Measurements from ENCODE around the gene RGS10.
"Not testable (repeated sequence)": the region's sequence is repeated elsewhere in the genome, so short reads cannot be mapped to it uniquely, and the experiment has no call there.

The RGS10 gene

DNA sequence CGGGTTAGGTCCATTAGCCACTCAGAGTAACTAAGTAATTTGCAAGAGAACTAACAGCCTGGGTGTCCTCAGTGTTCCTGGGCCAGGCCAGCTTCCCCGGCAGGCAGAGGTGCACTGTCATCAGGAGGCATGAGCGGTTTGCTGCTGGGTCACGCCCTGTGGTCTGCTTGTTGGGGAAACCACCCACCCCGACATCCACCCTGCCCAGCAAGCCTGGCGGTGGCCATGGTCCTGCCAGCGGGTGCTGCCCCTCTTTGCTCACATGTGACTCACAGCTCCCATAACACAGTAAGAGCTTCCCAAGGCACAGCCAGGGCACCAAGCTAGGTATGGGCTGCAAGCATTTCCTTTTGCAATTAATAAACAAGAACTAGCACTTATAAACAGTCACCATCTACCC is 75.9 kb downstream of the RGS10 start:
- H3K4me1 ChIP-seq (ENCODE audit: control extremely low read depth in 1 of 4, control insufficient read depth in 4 of 4, insufficient read depth in 4 of 4, low read length in 3 of 4): peaks cover 0 to 4% (median 3%) of the 10 kb centered on the region in 4 experiments
- H3K27ac ChIP-seq (ENCODE audit: insufficient read depth in 1 of 2, low read depth in 1 of 2, low read length in 2 of 2, poor library complexity in 1 of 2, severe bottlenecking in 2 of 2): no peak overlapping the region
- WGBS (ENCODE audit: insufficient coverage): 72% methylated on average over 6 of the region's 7 CpGs
- CTCF ChIA-PET: interaction anchor here (1.0 to 1.2 kb wide), 3 partner anchors 23 to 260 kb away, joined by 3 read pairs; no protein-coding TSS in a partner anchor
- peaks cover 0 to 6% (median 0%) of the 10 kb centered on the region in 5 experiments for H3K9me3 ChIP-seq (ENCODE audit: control extremely low read depth in 1 of 5, control insufficient read depth in 4 of 5, insufficient read depth in 2 of 5, low read depth in 1 of 5, low read length in 4 of 5)
- H3K27me3 ChIP-seq (replicated peaks in 2 of 5; ENCODE audit: control insufficient read depth in 4 of 5, insufficient read depth in 5 of 5, low read length in 4 of 5): no peaks in the 10 kb centered on the region
- POLR2A ChIA-PET: no interaction called here
- peak in 2 of 3 donors; percentile 68 to 77 for DNase-seq
- no peaks in the 10 kb centered on the region for H3K36me3 ChIP-seq (ENCODE audit: control insufficient read depth in 4 of 4, insufficient read depth in 4 of 4, low read length in 3 of 4)
- H3K4me3 ChIP-seq (ENCODE audit: control insufficient read depth in 1 of 7, extremely low read depth in 1 of 7, insufficient read depth in 4 of 7, low read depth in 2 of 7, low read length in 6 of 7): no peak overlapping the region

DNA sequence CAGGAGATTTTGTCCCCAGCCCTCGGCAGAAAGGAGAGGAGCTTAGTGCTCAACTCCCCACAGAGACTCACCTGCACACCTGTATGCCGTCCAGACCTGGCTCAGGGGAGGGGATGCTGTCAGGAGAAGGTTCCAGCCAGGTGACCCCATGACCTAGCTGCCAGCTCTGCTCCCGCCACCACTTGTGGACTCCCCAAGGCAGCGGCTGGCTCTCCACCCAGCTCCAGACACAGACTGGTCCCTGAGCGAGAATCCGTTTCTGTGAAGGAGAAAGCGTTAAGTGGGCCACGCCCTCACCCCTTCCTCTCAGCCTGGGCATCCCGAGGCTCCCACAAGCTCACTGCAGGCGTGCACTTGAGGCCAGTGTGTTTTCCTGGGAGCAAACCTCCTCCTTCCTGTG is 76.4 kb downstream of the RGS10 start:
- Histone ChIP-seq H3K36me3 (ENCODE audit: control insufficient read depth in 4 of 4, insufficient read depth in 4 of 4, low read length in 3 of 4) (no peaks in the 10 kb centered on the region), H3K4me1 (ENCODE audit: control extremely low read depth in 1 of 4, control insufficient read depth in 4 of 4, insufficient read depth in 4 of 4, low read length in 3 of 4) (peaks cover 0 to 4% (median 3%) of the 10 kb centered on the region in 4 experiments), H3K9me3 (ENCODE audit: control extremely low read depth in 1 of 5, control insufficient read depth in 4 of 5, insufficient read depth in 2 of 5, low read depth in 1 of 5, low read length in 4 of 5) (peaks cover 0 to 6% (median 0%) of the 10 kb centered on the region in 5 experiments), H3K27ac (ENCODE audit: insufficient read depth in 1 of 2, low read depth in 1 of 2, low read length in 2 of 2, poor library complexity in 1 of 2, severe bottlenecking in 2 of 2) (no peak overlapping the region), H3K4me3 (ENCODE audit: control insufficient read depth in 1 of 7, extremely low read depth in 1 of 7, insufficient read depth in 4 of 7, low read depth in 2 of 7, low read length in 6 of 7) (no peak overlapping the region), H3K27me3 (replicated peaks in 2 of 5; ENCODE audit: control insufficient read depth in 4 of 5, insufficient read depth in 5 of 5, low read length in 4 of 5) (peaks cover 0 to 1% (median 0%) of the 10 kb centered on the region in 5 experiments)
- no peak for DNase-seq
- POLR2A ChIA-PET: no interaction called here
- CTCF ChIA-PET: interaction anchor here (0.6 to 1.2 kb wide), 4 partner anchors 24 to 260 kb away, joined by 3 to 5 read pairs (median 3); no protein-coding TSS in a partner anchor
- 91% methylated on average over 5 of the region's 10 CpGs for WGBS (ENCODE audit: insufficient coverage)

DNA sequence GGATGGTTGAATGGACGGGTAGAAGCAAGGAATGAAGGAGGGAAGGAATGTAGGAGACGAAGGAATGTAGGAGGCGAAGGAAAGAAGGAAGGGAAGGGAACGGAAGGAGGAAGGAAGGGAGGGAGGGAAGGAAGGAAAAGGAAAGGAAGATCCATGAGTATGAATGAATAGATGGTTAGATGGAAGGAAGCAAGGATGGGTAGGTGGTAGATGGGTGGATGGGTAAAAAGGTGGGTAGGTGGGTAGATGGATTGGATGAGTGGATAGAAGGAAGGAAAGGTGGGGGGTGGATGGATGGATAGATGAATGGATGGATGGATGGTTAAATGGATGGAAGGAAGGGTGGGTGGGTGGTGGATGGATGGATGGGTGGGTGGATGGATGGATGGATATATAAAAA is 77.4 kb downstream of the RGS10 start:
- CTCF ChIA-PET: no interaction called here
- WGBS (ENCODE audit: insufficient coverage): 95% methylated on average over 4 of the region's 4 CpGs
- Histone ChIP-seq H3K9me3 (ENCODE audit: control extremely low read depth in 1 of 5, control insufficient read depth in 4 of 5, insufficient read depth in 2 of 5, low read depth in 1 of 5, low read length in 4 of 5) (peaks cover 0 to 6% (median 0%) of the 10 kb centered on the region in 5 experiments), H3K36me3 (ENCODE audit: control insufficient read depth in 4 of 4, insufficient read depth in 4 of 4, low read length in 3 of 4) (no peaks in the 10 kb centered on the region), H3K4me1 (ENCODE audit: control extremely low read depth in 1 of 4, control insufficient read depth in 4 of 4, insufficient read depth in 4 of 4, low read length in 3 of 4) (peaks cover 0 to 4% (median 3%) of the 10 kb centered on the region in 4 experiments), H3K4me3 (ENCODE audit: control insufficient read depth in 1 of 7, extremely low read depth in 1 of 7, insufficient read depth in 4 of 7, low read depth in 2 of 7, low read length in 6 of 7) (no peak overlapping the region), H3K27me3 (replicated peaks in 2 of 5; ENCODE audit: control insufficient read depth in 4 of 5, insufficient read depth in 5 of 5, low read length in 4 of 5) (peaks cover 0 to 1% (median 0%) of the 10 kb centered on the region in 5 experiments), H3K27ac (ENCODE audit: insufficient read depth in 1 of 2, low read depth in 1 of 2, low read length in 2 of 2, poor library complexity in 1 of 2, severe bottlenecking in 2 of 2) (no peak overlapping the region)
- POLR2A ChIA-PET: no interaction called here
- DNase-seq: no peak

DNA sequence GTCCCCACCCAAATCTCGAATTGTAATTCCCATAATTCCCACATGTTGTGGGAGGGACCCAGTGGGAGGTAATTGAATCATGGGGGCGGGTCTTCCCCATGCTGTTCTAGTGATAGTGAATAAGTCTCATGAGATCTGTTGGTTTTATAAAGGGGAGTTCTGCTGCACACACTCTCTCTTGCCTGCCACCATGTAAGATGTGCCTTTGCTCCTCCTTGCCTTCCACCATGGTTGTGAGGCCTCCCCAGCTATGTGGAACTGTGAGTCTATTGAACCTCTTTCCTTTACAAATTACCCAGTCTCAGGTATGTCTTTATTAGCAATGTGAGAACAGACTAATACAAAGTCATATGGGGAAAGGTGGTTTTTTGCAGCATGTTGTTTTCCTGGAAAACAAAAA is 79.3 kb downstream of the RGS10 start:
- H3K4me1 ChIP-seq (ENCODE audit: control extremely low read depth in 1 of 4, control insufficient read depth in 4 of 4, insufficient read depth in 4 of 4, low read length in 3 of 4); POLR2A ChIA-PET; H3K27me3 ChIP-seq (replicated peaks in 2 of 5; ENCODE audit: control insufficient read depth in 4 of 5, insufficient read depth in 5 of 5, low read length in 4 of 5); H3K36me3 ChIP-seq (ENCODE audit: control insufficient read depth in 4 of 4, insufficient read depth in 4 of 4, low read length in 3 of 4); DNase-seq; H3K4me3 ChIP-seq (ENCODE audit: control insufficient read depth in 1 of 7, extremely low read depth in 1 of 7, insufficient read depth in 4 of 7, low read depth in 2 of 7, low read length in 6 of 7); H3K27ac ChIP-seq (ENCODE audit: insufficient read depth in 1 of 2, low read depth in 1 of 2, low read length in 2 of 2, poor library complexity in 1 of 2, severe bottlenecking in 2 of 2); H3K9me3 ChIP-seq (ENCODE audit: control extremely low read depth in 1 of 5, control insufficient read depth in 4 of 5, insufficient read depth in 2 of 5, low read depth in 1 of 5, low read length in 4 of 5); CTCF ChIA-PET: not testable (repeated sequence)
- WGBS (ENCODE audit: insufficient coverage): no CpG with 5 or more reads among the region's 2 CpGs

DNA sequence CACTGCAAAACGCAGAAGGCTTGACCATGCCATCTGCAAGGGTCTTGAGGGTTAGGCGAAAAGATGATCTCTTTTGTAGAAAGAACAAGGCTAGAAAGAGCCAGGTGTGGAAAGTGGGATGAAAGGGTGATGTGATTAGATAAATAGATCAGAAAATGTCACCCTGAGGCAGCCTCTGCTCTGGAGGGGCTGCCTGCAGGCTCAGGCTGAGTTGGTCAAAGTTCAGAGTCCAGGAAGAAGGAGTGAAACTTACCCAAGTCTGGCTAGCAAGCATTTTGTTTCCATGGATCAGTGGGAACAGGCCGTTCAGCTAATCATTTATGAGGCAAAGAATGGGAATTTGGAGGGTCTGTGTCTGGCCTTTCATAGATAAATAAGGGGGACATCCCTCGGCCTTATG is 79.7 kb downstream of the RGS10 start:
- ChIA-PET CTCF (no interaction called here), POLR2A (no interaction called here)
- Histone ChIP-seq H3K9me3 (ENCODE audit: control extremely low read depth in 1 of 5, control insufficient read depth in 4 of 5, insufficient read depth in 2 of 5, low read depth in 1 of 5, low read length in 4 of 5) (peaks cover 0 to 6% (median 0%) of the 10 kb centered on the region in 5 experiments), H3K27ac (ENCODE audit: insufficient read depth in 1 of 2, low read depth in 1 of 2, low read length in 2 of 2, poor library complexity in 1 of 2, severe bottlenecking in 2 of 2) (no peak overlapping the region), H3K4me3 (ENCODE audit: control insufficient read depth in 1 of 7, extremely low read depth in 1 of 7, insufficient read depth in 4 of 7, low read depth in 2 of 7, low read length in 6 of 7) (no peak overlapping the region), H3K36me3 (ENCODE audit: control insufficient read depth in 4 of 4, insufficient read depth in 4 of 4, low read length in 3 of 4) (no peaks in the 10 kb centered on the region), H3K27me3 (replicated peaks in 2 of 5; ENCODE audit: control insufficient read depth in 4 of 5, insufficient read depth in 5 of 5, low read length in 4 of 5) (peaks cover 0 to 1% (median 0%) of the 10 kb centered on the region in 5 experiments), H3K4me1 (ENCODE audit: control extremely low read depth in 1 of 4, control insufficient read depth in 4 of 4, insufficient read depth in 4 of 4, low read length in 3 of 4) (peaks cover 0 to 4% (median 3%) of the 10 kb centered on the region in 4 experiments)
- no peak for DNase-seq
- 97% methylated on average over 4 of the region's 4 CpGs for WGBS (ENCODE audit: insufficient coverage)

DNA sequence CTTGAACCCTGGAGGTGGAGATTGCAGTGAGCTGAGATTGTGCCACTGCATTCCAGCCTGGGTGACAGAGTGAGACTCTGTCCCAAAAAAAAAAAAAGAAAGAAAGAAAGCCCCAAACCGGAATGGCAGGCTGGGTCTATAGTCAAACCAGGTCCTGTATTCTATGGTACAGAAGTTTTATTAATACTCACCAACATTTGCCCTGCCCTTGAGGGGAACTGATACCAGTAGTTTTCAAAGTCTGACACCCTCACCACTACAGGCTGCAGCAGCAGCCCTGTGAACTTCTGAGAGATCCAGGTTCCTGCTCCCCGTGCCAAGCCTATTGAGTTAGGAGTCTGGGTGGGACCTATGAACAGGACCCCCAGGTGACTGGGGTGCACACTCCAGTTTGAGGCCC is 80.6 kb downstream of the RGS10 start:
- no peak overlapping the region for H3K4me3 ChIP-seq (ENCODE audit: control insufficient read depth in 1 of 7, extremely low read depth in 1 of 7, insufficient read depth in 4 of 7, low read depth in 2 of 7, low read length in 6 of 7)
- H3K27me3 ChIP-seq (replicated peaks in 2 of 5; ENCODE audit: control insufficient read depth in 4 of 5, insufficient read depth in 5 of 5, low read length in 4 of 5): peaks cover 0 to 1% (median 0%) of the 10 kb centered on the region in 5 experiments
- no peaks in the 10 kb centered on the region for H3K36me3 ChIP-seq (ENCODE audit: control insufficient read depth in 4 of 4, insufficient read depth in 4 of 4, low read length in 3 of 4)
- no peak overlapping the region for H3K27ac ChIP-seq (ENCODE audit: insufficient read depth in 1 of 2, low read depth in 1 of 2, low read length in 2 of 2, poor library complexity in 1 of 2, severe bottlenecking in 2 of 2)
- peaks cover 0 to 4% (median 3%) of the 10 kb centered on the region in 4 experiments for H3K4me1 ChIP-seq (ENCODE audit: control extremely low read depth in 1 of 4, control insufficient read depth in 4 of 4, insufficient read depth in 4 of 4, low read length in 3 of 4)
- 100% methylated on average over 1 of the region's 2 CpGs for WGBS (ENCODE audit: insufficient coverage)
- H3K9me3 ChIP-seq (ENCODE audit: control extremely low read depth in 1 of 5, control insufficient read depth in 4 of 5, insufficient read depth in 2 of 5, low read depth in 1 of 5, low read length in 4 of 5): peaks cover 0 to 6% (median 0%) of the 10 kb centered on the region in 5 experiments
- POLR2A ChIA-PET: no interaction called here
- CTCF ChIA-PET: interaction anchor here (2.0 kb wide), 1 partner anchor 255 kb away, joined by 5 read pairs; the partner anchor contains the start of gene GRK5
- DNase-seq: no peak

DNA sequence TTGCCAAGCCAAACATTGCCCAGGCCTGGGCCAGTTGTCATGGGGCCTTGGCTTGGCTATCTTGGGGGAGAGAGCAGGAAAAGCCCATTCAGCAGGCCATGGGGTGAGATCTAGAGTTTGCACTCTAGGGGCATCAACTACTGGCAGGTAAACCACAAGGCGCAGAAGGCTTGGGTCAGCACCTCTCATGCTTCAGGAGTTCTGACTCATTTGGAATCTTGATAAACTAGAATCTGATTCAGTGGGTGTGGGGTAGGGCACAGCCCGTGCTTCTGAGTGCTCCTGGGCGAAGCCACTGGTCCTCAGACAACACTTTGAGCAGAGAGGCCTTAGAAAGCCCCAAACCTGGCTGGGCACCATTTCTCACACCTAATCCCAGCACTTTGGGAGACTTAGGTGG is 81.1 kb downstream of the RGS10 start:
- H3K9me3 ChIP-seq (ENCODE audit: control extremely low read depth in 1 of 5, control insufficient read depth in 4 of 5, insufficient read depth in 2 of 5, low read depth in 1 of 5, low read length in 4 of 5): peaks cover 0 to 6% (median 0%) of the 10 kb centered on the region in 5 experiments
- POLR2A ChIA-PET: interaction anchor here (1.0 kb wide), 1 partner anchor 13 kb away, joined by 3 read pairs; no protein-coding TSS in a partner anchor
- H3K27ac ChIP-seq (ENCODE audit: insufficient read depth in 1 of 2, low read depth in 1 of 2, low read length in 2 of 2, poor library complexity in 1 of 2, severe bottlenecking in 2 of 2): no peak overlapping the region
- H3K27me3 ChIP-seq (replicated peaks in 2 of 5; ENCODE audit: control insufficient read depth in 4 of 5, insufficient read depth in 5 of 5, low read length in 4 of 5): peaks cover 0 to 1% (median 0%) of the 10 kb centered on the region in 5 experiments
- H3K4me3 ChIP-seq (ENCODE audit: control insufficient read depth in 1 of 7, extremely low read depth in 1 of 7, insufficient read depth in 4 of 7, low read depth in 2 of 7, low read length in 6 of 7): no peak overlapping the region
- no peaks in the 10 kb centered on the region for H3K36me3 ChIP-seq (ENCODE audit: control insufficient read depth in 4 of 4, insufficient read depth in 4 of 4, low read length in 3 of 4)
- CTCF ChIA-PET: interaction anchor here (2.0 kb wide), 1 partner anchor 254 kb away, joined by 5 read pairs; the partner anchor contains the start of gene GRK5
- DNase-seq: no peak
- H3K4me1 ChIP-seq (ENCODE audit: control extremely low read depth in 1 of 4, control insufficient read depth in 4 of 4, insufficient read depth in 4 of 4, low read length in 3 of 4): no peaks in the 10 kb centered on the region
- WGBS (ENCODE audit: insufficient coverage): 100% methylated on average over 1 of the region's 3 CpGs

Measured in common myeloid progenitor, CD34-positive (primary cell).